ENCODE measurements around the gene LRP4.

DNA sequence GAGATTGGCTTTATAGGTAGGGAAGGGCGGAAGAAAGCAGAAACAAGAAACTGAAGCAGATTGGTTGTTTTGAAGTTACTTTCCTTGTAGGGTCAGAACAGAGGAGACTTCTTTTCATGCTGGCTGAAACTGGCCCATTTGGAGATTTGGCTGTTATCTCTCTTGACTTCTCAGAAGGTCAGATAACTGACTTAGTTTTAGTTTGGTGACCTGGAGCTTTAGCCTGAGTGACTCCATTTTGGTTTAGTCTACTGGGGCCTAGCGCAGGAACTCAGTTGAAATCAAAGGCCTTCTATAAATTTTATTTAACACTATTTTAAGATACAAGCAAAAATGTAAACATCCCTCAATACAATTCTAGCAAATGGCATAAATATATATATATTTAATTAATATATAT lies 49.6 kb upstream of the LRP4 start:
- TF ChIP-seq, protein P1, sequence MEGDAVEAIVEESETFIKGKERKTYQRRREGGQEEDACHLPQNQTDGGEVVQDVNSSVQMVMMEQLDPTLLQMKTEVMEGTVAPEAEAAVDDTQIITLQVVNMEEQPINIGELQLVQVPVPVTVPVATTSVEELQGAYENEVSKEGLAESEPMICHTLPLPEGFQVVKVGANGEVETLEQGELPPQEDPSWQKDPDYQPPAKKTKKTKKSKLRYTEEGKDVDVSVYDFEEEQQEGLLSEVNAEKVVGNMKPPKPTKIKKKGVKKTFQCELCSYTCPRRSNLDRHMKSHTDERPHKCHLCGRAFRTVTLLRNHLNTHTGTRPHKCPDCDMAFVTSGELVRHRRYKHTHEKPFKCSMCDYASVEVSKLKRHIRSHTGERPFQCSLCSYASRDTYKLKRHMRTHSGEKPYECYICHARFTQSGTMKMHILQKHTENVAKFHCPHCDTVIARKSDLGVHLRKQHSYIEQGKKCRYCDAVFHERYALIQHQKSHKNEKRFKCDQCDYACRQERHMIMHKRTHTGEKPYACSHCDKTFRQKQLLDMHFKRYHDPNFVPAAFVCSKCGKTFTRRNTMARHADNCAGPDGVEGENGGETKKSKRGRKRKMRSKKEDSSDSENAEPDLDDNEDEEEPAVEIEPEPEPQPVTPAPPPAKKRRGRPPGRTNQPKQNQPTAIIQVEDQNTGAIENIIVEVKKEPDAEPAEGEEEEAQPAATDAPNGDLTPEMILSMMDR (IDR thresholded peaks at IDR 0.05; ENCODE audit: low read length): no peak
- no peak for TF ChIP-seq EZH2 (optimal IDR thresholded peaks at IDR 0.05; ENCODE audit: low read depth, low read length)
